Heart left ventricle (tissue), 13 donors: ENCODE data around the gene SSBP3.

Experiments
- CTCF ChIP-seq, 12 donors: fragments of 200-600 bp; sonication (generic) in 4 of 12; IDR thresholded peaks; one replicate each; pipeline versions ENCODE4 v1.5.0 to v1.8.0; 2018 to 2022; ENCODE audit warnings: antibody characterized with exemption in 12 of 12, mild to moderate bottlenecking in 5 of 12
- POLR2A ChIP-seq, 2 donors: fragments of 450-650 bp; IDR thresholded peaks; one replicate each; pipeline ENCODE4 v1.6.1; 2017; ENCODE audit warnings: antibody characterized with exemption in 2 of 2, mild to moderate bottlenecking in 2 of 2, moderate library complexity in 2 of 2
- donor health status: ischemic (EF 13 %, LVEDD 7.1; RV severe dilation, severe dysfunction).
- donor health status: DM: no; HTN: yes; CAD: no.
- donor health status: DM: no; HTN: no; CAD: no.
- donor health status: ischemic (EF 25% LVEDD 6.9; RV normal size, moderate dysfunction).
- donor health status: ischemic (EF 25% LVEDD 5.7; RV mildly dilated, moderate dysfunction).
- donor health status: ischemic (EF 35%, LVEDD 5.7; RV mildly dilated, moderate dysfunction).
- donor health status: nonischemic (EF 11% LVEDD 7.7; RV severe dilation, severe dysfunction).
- donor health status: DM: yes; HTN: yes; CAD: no.
- donor health status: PGD.
- donor health status: ischemic (EF 29% LVEDD 5.4; RV normal size, mild dysfunction).
- donor health status: nonischemic (EF 23%, LVEDD 6.1; RV moderate dilation, normal function).

- no peak for TF ChIP-seq CTCF (IDR thresholded peaks at IDR 0.05)
- TF ChIP-seq POLR2A (IDR thresholded peaks at IDR 0.05) = no peak
These were observed 145.4 kb downstream of the SSBP3 start for GRCh38 chr1:54260810-54261209.
